Stimulated activated CD4-positive, alpha-beta T cell treated with anti-CD3 and anti-CD28 coated beads, Interleukin-12 subunit alpha, Interleukin-12 subunit beta, amount 100 ng/mL, for 24 hours (primary cell): Measurements from ENCODE around the gene CD247.

Source experiments
- DNase-seq, 2 experiments: peaks; one replicate each; pipeline ENCODE4 v3.0.0-alpha.2; 2020; ENCODE audit warnings: low read depth in 2 of 2

The CD247 gene

GRCh38 chr1:167439301-167439988, 78.9 kb downstream of the CD247 start:
- no peak for DNase-seq

DNA sequence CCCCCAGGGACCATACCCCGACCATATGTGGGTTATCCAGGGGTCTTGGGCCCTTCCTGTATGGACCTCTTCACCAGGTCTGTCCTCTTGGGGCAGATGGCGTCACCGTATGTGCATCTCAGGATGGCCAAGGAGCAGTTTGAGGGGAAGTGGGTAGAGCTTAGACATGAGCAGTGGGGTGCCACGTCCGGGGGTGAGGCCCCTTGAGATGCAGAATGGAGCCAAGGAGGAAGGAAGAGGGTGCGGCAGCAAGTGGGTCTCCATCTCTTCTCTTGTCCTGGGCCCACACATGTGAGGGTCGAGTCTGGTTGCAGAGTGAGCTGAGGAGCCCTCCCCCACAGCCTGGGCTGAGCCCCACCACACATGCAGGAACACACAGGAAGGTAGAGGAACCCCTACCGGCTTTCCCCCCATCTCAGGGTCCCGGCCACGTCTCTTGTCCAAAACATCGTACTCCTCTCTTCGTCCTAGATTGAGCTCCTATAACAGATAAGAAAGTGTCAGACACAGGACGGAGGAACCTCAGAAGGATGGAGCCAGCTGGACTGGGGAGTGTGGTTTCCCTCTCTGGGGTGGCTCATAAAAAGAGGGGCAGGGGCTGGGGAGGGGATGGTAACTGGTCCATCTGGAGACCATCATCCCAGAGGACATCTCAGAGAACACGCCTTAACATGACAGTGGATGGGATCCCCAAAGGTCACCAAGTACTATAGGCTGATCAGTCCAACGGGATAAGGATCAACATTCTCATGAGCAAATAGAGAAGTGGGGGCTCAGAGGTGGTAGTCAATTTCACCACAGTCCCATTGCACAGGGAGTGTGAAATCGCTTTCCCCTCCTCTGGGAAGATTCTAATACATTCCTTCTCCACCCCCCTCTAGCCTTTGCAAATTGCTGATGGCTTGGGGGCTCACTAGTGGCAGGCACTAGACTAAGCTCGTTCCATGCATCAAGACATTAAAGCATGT, 79.9 kb downstream of the CD247 start:
- no peak for DNase-seq

GRCh38 chr1:167435484-167435883, 82.8 kb downstream of the CD247 start:
- no peak for DNase-seq

- no peak for DNase-seq
These were observed 84.0 kb downstream of the CD247 start for GRCh38 chr1:167434306-167434705.

DNA sequence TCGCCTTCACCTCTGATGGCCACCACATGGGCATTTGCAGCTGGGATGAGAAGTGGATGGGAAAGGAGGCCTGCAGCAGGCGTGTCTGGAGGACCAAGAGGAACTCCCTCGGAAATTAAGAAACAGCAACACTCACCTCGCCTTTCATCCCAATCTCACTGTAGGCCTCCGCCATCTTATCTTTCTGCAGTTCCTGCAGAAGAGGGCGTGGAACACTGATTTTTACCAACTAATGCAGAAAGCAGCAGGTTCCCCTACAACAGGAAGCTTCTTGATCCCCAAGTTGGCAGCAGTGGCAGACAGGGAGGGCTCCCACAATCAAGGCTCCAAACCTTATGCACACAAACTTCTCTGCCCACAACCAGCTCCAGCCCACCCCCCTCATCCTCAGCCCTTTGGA, 84.4 kb downstream of the CD247 start:
- no peak for DNase-seq

GRCh38 chr1:167432780-167433179, 85.5 kb downstream of the CD247 start:
- DNase-seq, result no peak

DNA sequence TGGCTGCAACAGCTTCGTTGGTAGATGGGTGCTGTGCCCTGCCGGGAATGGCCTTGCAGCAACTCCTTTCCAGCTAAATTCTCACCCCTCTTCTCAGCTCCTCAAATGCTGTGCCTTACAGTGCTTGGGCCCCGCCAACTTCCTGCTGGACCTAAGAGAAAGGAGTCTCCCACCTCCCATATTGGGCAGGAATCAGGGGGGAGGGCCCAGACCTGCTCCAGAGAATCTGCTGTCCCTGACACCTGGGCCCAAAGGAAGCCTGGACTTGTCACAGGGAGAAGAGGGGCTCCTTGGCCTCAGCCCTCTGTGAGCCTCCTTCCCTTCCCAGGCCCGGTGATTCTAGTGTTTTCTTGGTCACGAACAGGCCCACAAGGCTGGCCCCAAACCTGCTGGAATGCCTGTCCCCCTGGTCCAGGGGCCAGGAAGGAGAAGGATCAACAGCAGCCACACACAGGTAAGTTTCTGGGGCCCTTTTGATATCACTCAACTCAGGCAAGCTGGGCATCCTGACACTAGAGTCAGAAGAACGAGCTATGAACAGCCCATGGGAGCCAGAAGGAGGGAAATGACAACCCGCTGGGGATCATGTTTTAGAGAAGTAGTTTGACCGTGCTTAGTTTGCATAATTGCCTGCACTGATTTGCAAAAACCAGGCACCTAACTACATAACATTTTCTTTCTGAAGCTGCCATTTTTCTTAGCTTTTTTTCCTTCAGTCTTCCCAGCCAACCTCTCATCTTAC, 86.2 kb downstream of the CD247 start:
- DNase-seq, result no peak

DNA sequence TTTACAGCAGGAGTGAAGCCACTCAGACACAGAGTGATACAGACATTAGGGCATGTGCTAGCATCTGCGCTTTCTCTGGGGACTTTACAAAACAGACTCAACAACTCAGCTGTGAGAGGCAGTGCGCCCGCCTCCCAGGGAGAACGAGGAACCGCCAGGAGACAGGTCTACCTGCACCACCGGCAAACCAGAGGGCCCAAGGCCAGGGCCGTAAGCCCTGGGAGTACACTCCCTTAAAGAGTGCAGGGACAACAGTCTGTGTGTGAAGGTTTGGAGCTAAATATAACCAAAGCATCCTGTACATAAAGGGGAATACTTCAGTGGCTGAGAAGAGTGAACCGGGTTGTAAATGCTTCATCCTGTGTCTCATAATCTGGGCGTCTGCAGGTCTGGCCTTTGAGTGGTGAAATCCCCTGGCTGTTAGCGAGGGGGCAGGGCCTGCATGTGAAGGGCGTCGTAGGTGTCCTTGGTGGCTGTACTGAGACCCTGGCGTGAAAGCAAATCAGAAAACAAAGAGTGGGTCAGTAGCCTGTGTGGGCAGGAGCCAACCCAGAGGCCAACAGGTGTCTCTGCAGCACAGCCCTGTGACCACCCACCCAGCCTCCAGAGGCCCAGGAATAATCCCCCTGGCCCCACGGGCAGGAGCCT, 86.9 kb downstream of the CD247 start:
- no peak for DNase-seq

- no peak for DNase-seq
These were observed 87.5 kb downstream of the CD247 start for GRCh38 chr1:167430849-167431242.

GRCh38 chr1:167430134-167430848, 88.0 kb downstream of the CD247 start:
- DNase-seq, result no peak

GRCh38 chr1:167429612-167430011, 88.7 kb downstream of the CD247 start:
- DNase-seq, result no peak

- no peak for DNase-seq
These were observed 89.9 kb downstream of the CD247 start for GRCh38 chr1:167428395-167428794.

GRCh38 chr1:167427848-167428247, 90.5 kb downstream of the CD247 start:
- DNase-seq, result no peak

DNA sequence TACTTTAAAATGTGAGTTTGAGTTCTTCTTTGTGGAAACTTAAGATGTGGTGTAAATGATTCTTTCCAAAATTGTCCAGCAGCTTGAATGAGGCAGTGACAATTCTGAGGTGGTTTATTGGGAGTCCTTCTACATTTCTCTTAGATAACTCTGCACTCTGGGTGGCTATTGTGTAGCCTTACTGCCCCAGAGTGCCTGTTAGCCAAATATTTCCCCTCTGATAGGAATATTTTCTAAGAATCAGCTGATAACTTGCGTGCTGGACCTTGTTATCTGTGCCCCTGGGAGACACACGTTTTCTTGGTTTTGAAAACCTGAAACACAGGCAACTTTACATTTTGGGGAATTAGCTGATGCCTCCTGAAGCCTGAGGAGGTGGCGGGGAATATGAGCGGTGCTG, 91.6 kb downstream of the CD247 start:
- DNase-seq, result no peak

DNA sequence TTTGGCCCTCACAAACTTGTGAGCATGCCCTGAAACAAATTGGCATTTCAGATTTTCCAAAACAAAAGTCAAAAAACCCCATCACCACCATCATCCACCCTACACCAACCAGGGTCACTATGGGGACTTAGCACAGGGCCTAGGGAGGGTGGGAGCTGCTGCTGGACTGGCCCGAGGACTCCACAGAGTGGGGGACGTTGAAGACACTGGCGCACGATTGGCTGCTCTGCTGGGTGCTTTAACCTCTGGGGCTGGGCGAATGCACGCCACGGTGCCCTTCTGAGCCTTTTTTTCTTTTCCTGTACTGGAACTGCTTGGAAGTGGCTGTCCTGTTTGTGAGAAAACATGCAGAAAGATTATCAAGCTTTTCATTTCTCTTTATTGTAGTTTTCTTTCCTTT, 92.8 kb downstream of the CD247 start:
- no peak for DNase-seq

- no peak for DNase-seq
These were observed 94.4 kb downstream of the CD247 start for GRCh38 chr1:167423684-167424619.

- no peak for DNase-seq
These were observed 97.8 kb downstream of the CD247 start for GRCh38 chr1:167420510-167420909.

DNA sequence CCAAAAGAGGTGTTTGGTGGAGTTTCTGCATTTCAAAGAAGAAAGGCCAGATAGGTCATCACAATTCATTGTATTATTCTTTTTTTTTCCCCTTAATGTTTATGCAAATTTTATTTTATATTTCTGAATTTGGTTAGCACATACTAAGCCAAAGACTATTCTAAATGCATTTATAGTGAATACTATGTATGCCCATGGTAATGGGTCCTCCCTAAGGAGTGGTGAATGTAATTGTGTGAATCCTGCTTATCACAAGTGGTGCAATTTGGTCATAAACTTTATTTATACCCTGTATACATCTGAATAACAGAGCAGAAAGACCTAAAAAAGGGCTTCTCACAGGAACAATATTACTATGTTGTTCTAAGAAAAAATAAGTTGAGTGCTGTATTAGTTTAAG, 99.1 kb downstream of the CD247 start:
- DNase-seq, result no peak

DNA sequence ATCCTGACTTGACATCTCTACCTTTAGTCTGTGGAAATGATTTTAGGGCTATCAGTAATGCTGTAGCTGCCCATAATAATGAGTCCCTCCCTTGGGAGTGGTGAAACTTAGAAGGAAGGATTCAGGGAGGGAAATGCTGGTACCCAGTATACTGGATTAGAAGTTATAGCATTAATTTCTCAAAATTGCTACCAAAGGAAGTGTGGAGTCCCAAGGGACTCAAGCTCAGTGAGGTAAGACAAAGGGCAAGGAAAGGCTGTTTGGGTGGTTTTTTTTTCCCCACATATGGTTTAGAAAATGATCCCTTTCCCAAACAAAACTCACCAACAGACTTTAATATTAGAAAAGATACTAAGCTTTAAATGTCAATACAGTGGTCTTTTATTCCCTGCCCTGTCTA, 99.9 kb downstream of the CD247 start:
- no peak for DNase-seq

DNA sequence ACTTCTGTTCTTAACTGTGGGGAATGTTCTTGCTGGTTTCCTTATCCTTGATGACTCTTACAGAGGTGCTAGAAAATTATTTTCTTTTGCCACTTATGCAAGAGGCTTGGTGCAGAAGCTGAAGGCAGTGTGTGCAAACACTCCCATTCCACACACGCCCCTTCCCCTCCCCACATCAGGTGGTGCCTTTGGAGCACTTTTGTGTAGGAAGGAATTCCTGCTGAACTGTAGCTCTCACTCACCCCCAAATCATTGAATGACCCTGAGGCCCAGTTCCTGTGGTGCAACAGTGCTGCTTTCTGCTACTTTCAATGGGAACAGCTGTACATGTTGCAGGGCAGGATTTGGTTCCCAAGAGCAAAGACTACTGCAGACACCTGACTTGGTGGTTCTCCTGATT, 101.8 kb downstream of the CD247 start:
- DNase-seq, result no peak
